Right ventricle myocardium superior (tissue), 1 donor: Measurements from ENCODE around the gene KIF4B. TPM values are rescaled to one million over a fixed set of nuclear protein-coding genes. Genes with fewer than 3 reads are reported as not detected.

Source experiments
- ATAC-seq: fragments of 200-7000 bp; cut with Tn5 transposase; one replicate; pipeline ENCODE4 v1.9.1; 2020; ENCODE audit warnings: mild to moderate bottlenecking; ENCODE audit not compliant: poor library complexity
- DNase-seq: peaks from one replicate; pipeline ENCODE4 v3.0.0-alpha.2; 2020
- intact Hi-C: fragments of 100-400 bp; cut with DNase I; formaldehyde crosslinking; loops from one replicate; pipeline ENCODE4 v1.11.2; 2022
- total RNA-seq: library from RNA; stranded (reverse); fragmentation: NEBNext Ultra II Directional; extraction: Animal tissue kit (Norgen Biotek cat#: 25700); gene quantifications from one replicate; pipeline ENCODE4 v1.2.1, GENCODE V29; 2021
- donor health status: DM: no; HTN: yes; CAD: no; lungs with severe emphysema.

KIF4B gene
- total RNA-seq, 1 donor from 2014 or later: not detected

DNA sequence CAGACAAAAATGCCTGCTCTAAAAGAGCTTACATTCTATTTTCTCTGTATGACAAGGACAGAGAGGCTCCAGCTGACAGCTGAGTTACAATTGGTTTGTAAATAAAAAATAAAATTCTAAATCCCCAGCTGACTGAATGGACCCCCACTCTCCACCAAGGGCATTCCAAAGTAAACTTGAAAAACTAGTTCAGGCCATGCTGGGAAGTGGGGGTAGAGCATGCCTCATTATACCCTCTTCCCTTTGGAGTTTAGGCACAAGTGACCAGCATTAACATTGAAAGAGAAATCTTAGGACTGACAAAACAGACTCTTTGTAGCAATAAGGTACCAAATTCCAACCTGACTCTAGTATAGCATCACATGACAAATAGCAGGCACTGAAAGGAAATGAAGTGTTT is 31.0 kb downstream of the KIF4B start:
- no peak for ATAC-seq

DNA sequence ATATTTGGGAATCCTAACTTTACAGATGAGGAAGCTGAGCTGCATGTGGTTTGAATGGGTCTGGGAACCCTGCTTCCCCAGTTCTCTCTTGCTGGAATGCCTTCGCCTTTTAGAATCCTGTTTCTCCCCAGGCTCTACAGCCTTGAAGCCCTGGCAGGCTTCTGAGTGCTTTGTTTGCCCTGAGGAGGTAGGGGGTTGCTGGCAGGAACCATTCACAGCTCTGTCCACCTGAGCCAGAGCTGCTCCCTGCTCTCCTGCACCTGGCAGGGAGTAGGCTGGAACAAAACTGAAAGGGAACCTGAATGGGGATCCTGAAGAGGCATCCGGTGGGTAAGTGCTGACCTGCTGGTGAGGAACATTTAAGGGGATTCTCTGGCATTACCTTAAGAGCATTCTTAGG is 33.0 kb downstream of the KIF4B start:
- no peak for ATAC-seq
- DNase-seq: no peak
- intact Hi-C loops: no loop called here

More for the DNA sequence above, 31.0 kb downstream of the KIF4B start:
- no peak for DNase-seq
- intact Hi-C loops: no loop called here

DNA sequence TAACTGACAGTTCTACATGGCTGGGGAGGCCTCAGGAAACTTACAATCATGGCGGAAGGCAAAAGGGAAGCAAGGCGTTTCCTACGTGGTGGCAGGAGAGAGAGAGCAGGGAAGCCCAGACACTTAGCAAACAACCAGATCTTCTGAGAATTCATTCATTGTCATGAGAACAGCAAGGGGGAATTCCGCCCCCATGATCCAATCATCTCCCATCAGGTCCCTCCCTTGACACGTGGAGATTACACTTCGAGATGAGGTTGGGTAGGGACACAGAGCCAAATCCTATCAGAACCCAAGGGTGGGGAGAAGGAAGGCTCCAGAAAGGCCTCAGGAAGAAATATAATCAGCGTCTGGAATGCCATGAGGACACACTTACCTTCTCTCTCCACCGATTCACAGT is 34.3 kb downstream of the KIF4B start:
- DNase-seq (no peak), ATAC-seq (no peak)
- intact Hi-C loops: no loop called here

DNA sequence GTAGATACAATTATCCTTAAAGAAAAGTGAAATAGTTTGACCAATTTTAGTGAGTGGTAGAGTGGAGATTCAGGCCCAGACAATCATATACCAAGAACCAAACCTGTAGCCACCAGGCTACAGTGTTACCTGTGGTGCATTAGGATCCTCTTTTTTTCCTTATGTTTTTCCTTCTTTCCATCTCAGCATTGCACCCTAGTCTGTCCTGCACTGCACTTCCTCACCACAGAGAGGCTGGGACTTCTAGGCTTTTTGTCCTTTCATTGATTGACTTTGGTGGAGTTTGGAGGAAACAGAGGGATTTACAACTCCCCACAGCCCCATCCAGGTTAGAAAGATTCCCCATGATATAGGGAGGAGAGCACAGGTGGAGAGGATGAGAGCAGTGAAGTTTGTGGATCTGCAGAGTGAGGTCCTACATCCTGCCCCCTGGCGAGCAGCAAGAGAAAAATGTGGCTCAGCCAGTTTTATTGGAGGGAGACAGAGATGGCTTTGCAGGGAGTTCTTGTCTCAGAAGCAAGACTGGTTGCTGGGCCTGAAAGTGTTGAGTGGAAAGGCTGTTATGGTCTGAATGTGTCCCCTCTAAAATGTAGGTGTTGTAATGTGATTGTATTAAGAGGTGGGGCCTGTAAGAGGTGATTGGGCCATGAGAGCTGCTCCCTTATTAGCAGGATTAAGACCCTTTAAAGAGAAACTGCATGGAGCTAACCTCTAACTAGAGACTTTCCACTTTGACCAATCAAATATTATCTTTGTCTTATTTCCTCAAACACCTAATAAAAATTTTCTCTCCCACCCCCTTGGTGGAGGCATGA is 36.2 kb downstream of the KIF4B start:
- intact Hi-C loops: no loop called here
- DNase-seq (no peak), ATAC-seq (no peak)

DNA sequence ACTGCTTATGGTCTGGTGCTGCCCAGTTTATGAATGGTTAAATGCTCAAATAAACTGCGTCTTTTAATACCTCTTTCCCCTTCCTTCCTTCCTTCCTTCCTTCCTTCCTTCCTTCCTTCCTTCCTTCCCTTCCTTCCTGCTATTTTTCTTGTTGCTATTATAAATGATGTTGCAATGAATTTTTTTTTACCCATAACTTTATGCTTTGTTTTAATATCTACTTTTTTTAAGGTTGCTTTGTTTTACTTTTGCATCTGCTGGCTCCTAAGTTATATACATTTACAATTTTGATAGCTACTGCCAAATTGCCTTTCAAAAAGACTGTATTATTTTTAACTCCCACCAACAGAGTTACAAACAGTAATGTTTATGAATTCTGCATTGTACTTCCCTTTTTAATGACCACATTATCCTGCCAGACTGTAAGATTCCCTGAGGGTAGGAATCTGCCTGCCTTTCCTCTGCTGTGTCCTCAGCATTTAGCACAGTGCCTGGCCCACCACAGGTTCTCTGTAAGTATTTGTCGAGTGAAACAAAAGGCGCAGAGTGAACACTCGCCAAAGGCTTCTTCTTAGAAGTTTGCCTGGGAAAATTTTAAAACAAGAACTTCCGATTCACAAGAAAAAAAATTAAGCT is 36.9 kb downstream of the KIF4B start:
- DNase-seq: no peak
- intact Hi-C loops: no loop called here
- ATAC-seq: no peak

DNA sequence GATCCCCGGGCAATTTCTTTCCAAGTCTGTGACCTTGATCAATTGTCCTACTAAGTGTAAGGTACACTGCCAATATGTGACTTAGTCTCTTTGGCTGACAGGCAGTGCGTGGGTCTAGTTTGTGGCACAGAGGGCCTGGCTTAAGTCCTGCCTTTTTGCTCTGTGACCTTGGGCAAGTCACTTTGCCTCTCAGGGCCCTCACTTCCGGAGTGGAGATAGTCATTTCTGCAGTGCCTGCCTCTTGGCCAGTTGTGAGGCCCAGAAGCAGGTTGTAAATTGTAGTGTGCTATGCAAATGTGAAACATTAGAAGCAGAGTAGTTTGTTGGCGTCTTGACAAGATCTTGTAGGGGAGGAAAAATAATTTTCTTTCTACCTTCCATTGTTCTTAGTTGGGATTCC is 39.0 kb downstream of the KIF4B start:
- intact Hi-C loops: no loop called here
- DNase-seq (no peak), ATAC-seq (peak; percentile 51)

DNA sequence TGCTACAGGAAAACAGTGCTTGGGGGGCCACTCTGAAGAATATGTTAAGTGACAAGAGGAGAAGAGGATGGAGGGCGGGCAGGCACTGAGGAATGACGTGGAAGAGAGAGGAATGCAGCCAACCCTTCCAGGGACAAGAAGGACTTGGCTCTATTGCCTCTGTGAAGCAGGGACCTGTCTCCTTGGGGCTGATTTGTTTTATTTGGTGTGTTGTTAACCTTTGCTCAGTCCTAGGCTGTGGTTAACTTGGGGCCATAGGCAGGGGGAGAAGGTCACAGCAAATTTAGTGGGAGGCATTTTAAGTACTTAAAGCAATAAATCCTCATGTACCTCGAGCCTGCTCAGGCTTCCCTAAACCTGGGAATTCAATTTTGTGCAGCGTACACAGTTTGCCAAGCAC is 39.9 kb downstream of the KIF4B start:
- DNase-seq: no peak
- ATAC-seq: peak; percentile 78
- intact Hi-C loops: no loop called here

DNA sequence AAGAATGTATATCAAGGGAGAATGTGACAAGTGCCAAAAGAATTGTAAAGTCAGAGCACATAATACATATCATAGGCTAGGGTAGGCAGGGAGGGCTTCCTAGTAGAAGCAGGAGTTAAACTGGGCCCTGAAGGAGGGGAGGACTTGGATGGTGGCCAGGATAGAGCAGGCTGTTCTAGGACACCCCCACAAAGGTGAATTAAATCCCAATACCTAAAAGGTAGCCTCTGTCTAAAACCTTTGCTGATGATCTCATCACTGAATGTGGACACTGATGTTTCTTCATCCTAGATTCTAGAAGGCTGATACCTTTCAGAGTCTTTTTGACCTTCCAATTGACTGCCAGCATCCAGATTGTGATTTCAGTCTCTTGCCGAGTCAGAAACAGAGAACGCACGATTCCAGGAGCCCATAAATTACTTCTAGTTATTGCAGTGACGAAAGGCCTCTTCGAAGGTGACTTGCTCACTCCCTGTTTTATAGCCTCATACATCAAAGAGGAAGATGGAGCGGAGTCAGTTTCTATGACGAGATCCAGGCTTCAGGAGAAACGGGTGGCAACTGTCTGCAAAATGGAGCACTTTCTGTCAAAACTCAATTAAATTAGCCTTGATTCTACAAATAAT is 43.2 kb downstream of the KIF4B start:
- intact Hi-C loops: no loop called here
- DNase-seq: no peak
- ATAC-seq: no peak

DNA sequence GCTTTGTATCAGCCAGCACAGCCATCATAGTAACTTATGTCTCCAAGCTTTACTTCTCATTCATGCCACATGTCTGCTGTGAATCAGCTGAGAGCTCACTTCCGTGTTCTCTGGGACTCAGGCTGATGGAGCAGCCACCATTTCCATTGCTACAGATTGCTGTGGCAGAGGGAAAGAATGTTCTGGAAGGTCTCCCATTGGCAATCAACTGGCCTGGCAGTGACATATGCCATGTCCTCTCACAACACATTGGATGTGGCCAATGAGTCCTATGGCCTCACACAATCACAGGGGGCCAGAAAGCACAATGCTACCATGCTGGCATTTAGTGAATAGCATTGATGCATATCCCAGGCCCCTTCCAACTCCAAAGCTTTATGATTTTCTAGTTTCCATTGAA is 44.1 kb downstream of the KIF4B start:
- no peak for DNase-seq
- intact Hi-C loops: no loop called here
- ATAC-seq: no peak

DNA sequence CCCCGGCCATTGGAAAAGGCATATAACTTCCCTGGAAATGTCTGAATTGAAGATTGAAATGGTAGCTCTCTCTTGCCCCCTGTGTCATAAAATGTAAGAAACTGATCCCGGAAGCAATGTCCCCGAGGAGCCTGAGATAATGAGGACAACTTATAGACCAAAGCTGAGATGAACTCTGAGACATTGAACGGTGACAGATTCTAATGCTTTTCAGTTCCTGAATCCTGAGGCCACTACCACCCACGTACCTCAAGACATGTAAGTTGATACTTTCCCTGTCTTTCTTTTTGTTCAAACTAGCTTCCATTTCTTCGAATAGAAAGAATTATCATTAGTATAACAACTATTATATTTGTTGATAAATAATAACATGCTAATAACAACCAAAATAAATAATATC is 51.0 kb downstream of the KIF4B start:
- DNase-seq: no peak
- intact Hi-C loops: no loop called here
- no peak for ATAC-seq

DNA sequence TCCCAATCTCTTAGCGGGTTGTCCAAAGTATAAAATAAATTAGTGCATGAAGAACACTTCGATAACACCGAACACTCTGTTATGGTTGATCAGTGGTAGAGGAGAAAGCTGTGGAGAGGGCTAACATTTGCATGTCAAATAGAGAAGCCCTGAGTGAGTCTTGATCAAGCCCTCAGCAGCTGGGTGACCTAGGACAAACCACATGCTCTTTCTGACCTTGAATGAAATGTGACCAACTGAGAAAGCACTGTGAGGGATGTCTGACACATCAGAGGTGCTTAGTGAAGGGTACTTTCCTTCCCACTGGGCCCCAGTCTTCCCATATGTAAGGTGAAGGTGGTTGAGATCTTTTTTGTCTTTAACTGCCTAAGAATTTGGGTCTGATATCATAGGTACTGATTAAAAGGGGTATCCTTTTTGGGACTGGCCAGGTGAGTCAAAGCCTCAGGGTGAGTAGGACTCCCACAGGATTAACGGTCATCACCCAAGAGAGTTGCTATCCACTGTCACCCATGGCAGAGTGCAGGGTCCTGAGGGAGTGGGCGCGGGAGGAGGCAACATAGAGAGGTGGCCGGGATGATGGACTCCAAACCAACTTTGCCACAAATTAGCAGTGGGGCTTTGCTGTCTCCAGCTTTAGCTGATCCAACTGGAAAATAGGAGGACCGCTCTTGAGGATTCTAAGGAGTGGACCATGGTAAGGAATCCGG is 53.5 kb downstream of the KIF4B start:
- DNase-seq (no peak), ATAC-seq (no peak)
- intact Hi-C loops: no loop called here

Other genes with a start within 250 kb of the KIF4B start
- 24.1 TPM for gene FAXDC2, start 163.2 kb upstream of the KIF4B start, total RNA-seq
- gene CNOT8, start 155.1 kb upstream of the KIF4B start, total RNA-seq: 26.8 TPM
- gene GEMIN5, start 75.5 kb upstream of the KIF4B start, total RNA-seq: 13.7 TPM
- gene MRPL22, start 72.7 kb upstream of the KIF4B start, total RNA-seq: 75.6 TPM